ENCODE data around the gene GALNT9. TPM values are rescaled to one million over a fixed set of nuclear protein-coding genes. Genes with fewer than 3 reads are reported as not detected.

The GALNT9 gene
- total and polyA plus RNA-seq, 12 donors = 0.01 to 0.19 TPM; not detected in 10

- Histone ChIP-seq H3K36me3 (no peaks in the 10 kb centered on the region), H3K9me3 (peaks cover 0 to 15% (median 0%) of the 10 kb centered on the region in 11 donors), H3K4me3 (peak overlapping the region in 4 of 10 donors; percentile 1 to 36 (median 16)), H3K4me1 (peaks cover 0 to 9% (median 7%) of the 10 kb centered on the region in 9 donors), H3K27me3 (peaks cover 12 to 79% (median 61%) of the 10 kb centered on the region in 7 donors), H3K27ac (no peak overlapping the region)
- TF ChIP-seq CTCF (IDR thresholded peaks at IDR 0.05) = no peak
- DNase-seq (no peak), ATAC-seq (no peak)
- WGBS, 2 donors = 51 to 53% methylated on average over 20 of the region's 20 CpGs
- intact Hi-C loops (cut with DNase I) = no loop called here
Observed at GRCh38 chr12:132204793-132205270, 124.6 kb downstream of the GALNT9 start.

- peaks cover 0 to 9% (median 7%) of the 10 kb centered on the region in 9 donors for H3K4me1 ChIP-seq
- 66 to 68% methylated on average over 33 of the region's 33 CpGs for WGBS, 2 donors
- H3K27me3 ChIP-seq = peaks cover 12 to 85% (median 61%) of the 10 kb centered on the region in 7 donors
- TF ChIP-seq CTCF (IDR thresholded peaks at IDR 0.05) = no peak
- H3K9me3 ChIP-seq = peaks cover 0 to 13% (median 0%) of the 10 kb centered on the region in 11 donors
- DNase-seq (no peak), ATAC-seq (no peak)
- H3K4me3 ChIP-seq = no peak overlapping the region
- intact Hi-C loops (cut with DNase I) = no loop called here
- no peaks in the 10 kb centered on the region for H3K36me3 ChIP-seq
- H3K27ac ChIP-seq = no peak overlapping the region
Observed at GRCh38 chr12:132204063-132204792, 125.2 kb downstream of the GALNT9 start.

- peaks cover 0 to 2% (median 0%) of the 10 kb centered on the region in 11 donors for H3K9me3 ChIP-seq
- ATAC-seq = no peak
- no peak overlapping the region for H3K4me3 ChIP-seq
- TF ChIP-seq CTCF (IDR thresholded peaks at IDR 0.05) = no peak
- intact Hi-C loops (cut with DNase I) = no loop called here
- 84 to 87% methylated on average over 42 of the region's 42 CpGs for WGBS, 2 donors
- no peak for DNase-seq
- peaks cover 12 to 89% (median 61%) of the 10 kb centered on the region in 7 donors for H3K27me3 ChIP-seq
- peaks cover 0 to 9% (median 7%) of the 10 kb centered on the region in 9 donors for H3K4me1 ChIP-seq
- H3K36me3 ChIP-seq = no peaks in the 10 kb centered on the region
- no peak overlapping the region for H3K27ac ChIP-seq
Observed at GRCh38 chr12:132202929-132203721, 126.3 kb downstream of the GALNT9 start.

GRCh38 chr12:132201391-132202120, 127.8 kb downstream of the GALNT9 start:
- ATAC-seq (no peak), DNase-seq (no peak)
- Histone ChIP-seq H3K27me3 (peaks cover 12 to 90% (median 50%) of the 10 kb centered on the region in 7 donors), H3K27ac (no peak overlapping the region), H3K4me1 (peaks cover 0 to 9% (median 7%) of the 10 kb centered on the region in 9 donors), H3K4me3 (no peak overlapping the region), H3K36me3 (no peaks in the 10 kb centered on the region), H3K9me3 (no peaks in the 10 kb centered on the region)
- intact Hi-C loops (cut with DNase I) = no loop called here
- no peak for TF ChIP-seq CTCF (IDR thresholded peaks at IDR 0.05)
- 82% methylated on average over 23 of the region's 23 CpGs for WGBS, 2 donors

All from heart right ventricle (tissue), 16 donors.